DND-41 (cell line): Measurements from ENCODE around the gene COL6A2.

Experiments
- ATAC-seq: fragments of 200-7000 bp; cut with Tn5 transposase; 3 replicates; pipeline ENCODE4 v1.9.1; 2021; ENCODE audit warnings: low read depth; ENCODE audit not compliant: insufficient read depth
- DNase-seq: peaks from one replicate; pipeline ENCODE4 v3.0.0-alpha.2; 2020
- H2AFZ ChIP-seq: 2 replicates; pipeline ENCODE4 v1.6.0; 2012; ENCODE audit warnings: low read depth, low read length
- H3K27ac ChIP-seq: 2 replicates; pipeline ENCODE4 v1.5.1; 2012; ENCODE audit warnings: low read length, inconsistent platforms
- H3K27me3 ChIP-seq: fragments of 200-600 bp; sonication (generic); 2 replicates; pipeline ENCODE4 v1.6.0; 2012; ENCODE audit warnings: low read length, mild to moderate bottlenecking, inconsistent platforms; ENCODE audit not compliant: insufficient read depth, poor library complexity
- H3K36me3 ChIP-seq: 2 replicates; pipeline ENCODE4 v1.5.1; 2012; ENCODE audit warnings: low read length, inconsistent platforms; ENCODE audit not compliant: insufficient read depth
- H3K4me1 ChIP-seq: 2 replicates; pipeline ENCODE4 v1.5.1; 2012; ENCODE audit warnings: mild to moderate bottlenecking, low read length; ENCODE audit not compliant: insufficient read depth
- H3K4me2 ChIP-seq: 2 replicates; pipeline ENCODE4 v1.6.0; 2012; ENCODE audit warnings: mild to moderate bottlenecking, moderate library complexity, low read length, inconsistent platforms; ENCODE audit not compliant: insufficient read depth
- H3K4me3 ChIP-seq, 2 experiments: fragments of 200-600 bp in 1 of 2; shearing (Covaris generic) in 1 of 2; 2 replicates each; pipeline ENCODE4 v1.5.1; 2012 to 2016; ENCODE audit warnings: inconsistent platforms in 2 of 2, low read length in 2 of 2, mild to moderate bottlenecking in 2 of 2, low read depth in 1 of 2, moderate library complexity in 1 of 2
- H3K79me2 ChIP-seq: 2 replicates; pipeline ENCODE4 v1.6.0; 2012; ENCODE audit warnings: low read length, inconsistent platforms; ENCODE audit not compliant: insufficient read depth
- H3K9ac ChIP-seq: 2 replicates; pipeline ENCODE4 v1.6.0; 2012; ENCODE audit warnings: low read depth, mild to moderate bottlenecking, inconsistent platforms, low read length, moderate library complexity
- H3K9me3 ChIP-seq: 2 replicates; pipeline ENCODE4 v1.5.1; 2012; ENCODE audit warnings: low read length, moderate library complexity, mild to moderate bottlenecking, inconsistent platforms; ENCODE audit not compliant: insufficient read depth, severe bottlenecking
- H4K20me1 ChIP-seq: 2 replicates; pipeline ENCODE4 v1.6.0; 2012; ENCODE audit warnings: low read length; ENCODE audit not compliant: insufficient read depth
- CTCF ChIP-seq: IDR thresholded peaks from 2 replicates; pipeline ENCODE4 v1.5.1; 2012; ENCODE audit warnings: borderline replicate concordance, low read length, moderate library complexity, mild to moderate bottlenecking; ENCODE audit not compliant: poor library complexity, severe bottlenecking; ENCODE audit errors: extremely low read depth
- EZH2 ChIP-seq: IDR thresholded peaks from 3 replicates; pipeline ENCODE4 v1.6.1; 2012; ENCODE audit warnings: borderline replicate concordance, low read depth, mild to moderate bottlenecking, moderate library complexity, low read length, inconsistent platforms; ENCODE audit not compliant: severe bottlenecking

The COL6A2 gene

GRCh38 chr21:46120301-46121285 is 22.7 kb downstream of the COL6A2 start:
- Histone ChIP-seq H3K27me3 (no peaks in the 10 kb centered on the region), H3K36me3 (no peaks in the 10 kb centered on the region), H3K79me2 (no peaks in the 10 kb centered on the region), H4K20me1 (no peaks in the 10 kb centered on the region), H3K4me1 (no peaks in the 10 kb centered on the region), H3K27ac (no peak overlapping the region), H3K9ac (no peak overlapping the region), H3K9me3 (no peaks in the 10 kb centered on the region), H3K4me3 (no peak overlapping the region), H2AFZ (no peak overlapping the region), H3K4me2 (no peak overlapping the region)
- TF ChIP-seq EZH2 (no peak), CTCF (no peak)
- DNase-seq (no peak), ATAC-seq (no peak)

GRCh38 chr21:46121286-46122221 is 23.6 kb downstream of the COL6A2 start:
- H3K79me2 ChIP-seq = no peaks in the 10 kb centered on the region
- H3K27me3 ChIP-seq = no peaks in the 10 kb centered on the region
- no peaks in the 10 kb centered on the region for H3K4me1 ChIP-seq
- no peak for DNase-seq
- no peak for TF ChIP-seq CTCF
- TF ChIP-seq EZH2 = no peak
- no peak overlapping the region for H3K4me2 ChIP-seq
- H3K27ac ChIP-seq = no peak overlapping the region
- no peak for ATAC-seq
- no peak overlapping the region for H3K9ac ChIP-seq
- H3K36me3 ChIP-seq = no peaks in the 10 kb centered on the region
- 0 out of 2 replicates have a peak, but pooled peaks cover under 1% of the 10 kb centered on the region for H4K20me1 ChIP-seq
- no peak overlapping the region for H2AFZ ChIP-seq
- H3K4me3 ChIP-seq = no peak overlapping the region
- H3K9me3 ChIP-seq = no peaks in the 10 kb centered on the region

GRCh38 chr21:46122237-46122671 is 24.3 kb downstream of the COL6A2 start:
- H3K4me1 ChIP-seq = no peaks in the 10 kb centered on the region
- ATAC-seq = no peak
- no peak overlapping the region for H3K27ac ChIP-seq
- TF ChIP-seq EZH2 (no peak), CTCF (no peak)
- H3K4me3 ChIP-seq = no peak overlapping the region
- H2AFZ ChIP-seq = no peak overlapping the region
- H3K27me3 ChIP-seq = no peaks in the 10 kb centered on the region
- DNase-seq = no peak
- H3K79me2 ChIP-seq = no peaks in the 10 kb centered on the region
- H3K36me3 ChIP-seq = no peaks in the 10 kb centered on the region
- H3K9ac ChIP-seq = no peak overlapping the region
- no peaks in the 10 kb centered on the region for H3K9me3 ChIP-seq
- no peak overlapping the region for H3K4me2 ChIP-seq
- H4K20me1 ChIP-seq = peaks cover 4% of the 10 kb centered on the region; the same call in 1 of the 2 replicates
